ENCODE results near the gene U2AF1L4.

DNA sequence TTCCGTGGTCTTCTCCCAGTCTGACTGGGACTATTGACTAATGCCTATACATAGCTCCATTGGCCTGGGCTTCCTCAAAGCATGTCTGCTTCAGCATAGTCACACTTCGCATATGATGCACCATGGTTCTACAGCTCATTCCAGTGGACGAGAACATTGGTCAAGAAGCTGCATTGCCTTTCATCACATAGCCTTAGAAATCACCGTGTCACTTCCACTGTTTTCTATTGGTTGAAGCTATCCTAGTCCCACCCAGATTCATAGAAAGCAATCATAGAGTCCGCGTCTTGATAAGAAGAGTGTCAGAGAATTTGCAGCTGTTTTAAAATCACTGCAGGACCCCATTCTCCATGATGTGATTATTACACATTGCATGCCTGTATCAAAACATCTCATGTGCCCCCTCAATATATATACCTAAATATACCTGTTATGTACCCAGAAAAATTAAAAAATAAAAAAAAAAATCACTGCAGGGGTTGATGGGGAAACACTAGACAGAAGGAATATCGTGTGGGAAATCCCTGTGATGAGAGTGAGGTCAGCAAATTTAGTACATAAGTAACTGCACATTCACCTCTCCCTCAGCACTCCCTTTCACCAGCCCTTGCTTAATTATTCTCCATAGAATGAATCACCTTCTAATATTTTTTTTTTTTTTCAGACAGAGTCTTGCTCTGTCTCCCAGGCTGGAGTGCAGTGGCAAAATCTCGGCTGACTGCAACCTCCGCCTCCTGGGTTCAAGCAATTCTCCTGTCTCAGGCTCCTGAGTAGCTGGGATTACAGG lies 28.0 kb upstream of the U2AF1L4 start:
- TF ChIP-seq, protein P1, sequence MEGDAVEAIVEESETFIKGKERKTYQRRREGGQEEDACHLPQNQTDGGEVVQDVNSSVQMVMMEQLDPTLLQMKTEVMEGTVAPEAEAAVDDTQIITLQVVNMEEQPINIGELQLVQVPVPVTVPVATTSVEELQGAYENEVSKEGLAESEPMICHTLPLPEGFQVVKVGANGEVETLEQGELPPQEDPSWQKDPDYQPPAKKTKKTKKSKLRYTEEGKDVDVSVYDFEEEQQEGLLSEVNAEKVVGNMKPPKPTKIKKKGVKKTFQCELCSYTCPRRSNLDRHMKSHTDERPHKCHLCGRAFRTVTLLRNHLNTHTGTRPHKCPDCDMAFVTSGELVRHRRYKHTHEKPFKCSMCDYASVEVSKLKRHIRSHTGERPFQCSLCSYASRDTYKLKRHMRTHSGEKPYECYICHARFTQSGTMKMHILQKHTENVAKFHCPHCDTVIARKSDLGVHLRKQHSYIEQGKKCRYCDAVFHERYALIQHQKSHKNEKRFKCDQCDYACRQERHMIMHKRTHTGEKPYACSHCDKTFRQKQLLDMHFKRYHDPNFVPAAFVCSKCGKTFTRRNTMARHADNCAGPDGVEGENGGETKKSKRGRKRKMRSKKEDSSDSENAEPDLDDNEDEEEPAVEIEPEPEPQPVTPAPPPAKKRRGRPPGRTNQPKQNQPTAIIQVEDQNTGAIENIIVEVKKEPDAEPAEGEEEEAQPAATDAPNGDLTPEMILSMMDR (IDR thresholded peaks at IDR 0.05), result no peak
- TF ChIP-seq POLR2A (IDR thresholded peaks at IDR 0.05), result no peak
